ENCODE data around the gene NOTUM. TPM values are rescaled to one million over a fixed set of nuclear protein-coding genes. Genes with fewer than 3 reads are reported as not detected.

Gene NOTUM
- total and polyA plus RNA-seq, 9 of the 15 experiments (the other 6 are each of a cell fraction or from before 2014, with no cell fraction given) = 0.03 to 14.0 (median 4.1) TPM

GRCh38 chr17:81927653-81928543 lies 33.1 kb downstream of the NOTUM start, which contains the start of gene MAFG (continued):
- TF ChIP-seq ZFX (CRISPR knock-in tag; IDR thresholded peaks at IDR 0.05) (peak; percentile 82), RBFOX2 (IDR thresholded peaks at IDR 0.05; ENCODE audit: low read depth, low read length) (peak; percentile 59), HDAC1 (IDR thresholded peaks at IDR 0.05) (peak in 1 of 2 experiments; percentile 59; a peak in 1 of 4 replicates), GABPB2 (CRISPR knock-in tag; conservative IDR thresholded peaks at IDR 0.05) (no peak), MAZ (CRISPR knock-in tag; conservative IDR thresholded peaks at IDR 0.05 in 1 of 2, IDR thresholded peaks at IDR 0.05 in 1 of 2) (peak; percentile 60 to 76; a peak in 3 of 4 replicates), KLF1 (tag; IDR thresholded peaks at IDR 0.05) (peak; percentile 62; the same call in 1 of the 2 replicates), NEUROD1 (IDR thresholded peaks at IDR 0.05; ENCODE audit: borderline replicate concordance, low read depth, low read length, partially characterized antibody) (peak; percentile 40), FOS (IDR thresholded peaks at IDR 0.05; ENCODE audit: extremely low read depth, insufficient read length) (no peak), CREM (IDR thresholded peaks at IDR 0.05; ENCODE audit: low read depth) (peak; percentile 92), BRCA1 (IDR thresholded peaks at IDR 0.05) (no peak), BRCA1 (CRISPR knock-in tag; IDR thresholded peaks at IDR 0.05) (peak; percentile 74; the same call in 1 of the 2 replicates), PKNOX1 (IDR thresholded peaks at IDR 0.05) (no peak), L3MBTL2 (IDR thresholded peaks at IDR 0.05) (peak; percentile 84), TRIM24 (IDR thresholded peaks at IDR 0.05) (peak in 1 of 2 experiments; percentile 91; a peak in 2 of 4 replicates), CTBP1 (IDR thresholded peaks at IDR 0.05; ENCODE audit: borderline replicate concordance) (peak; percentile 92), NFE2 (IDR thresholded peaks at IDR 0.05; ENCODE audit: low read depth) (no peak), ATF7 (IDR thresholded peaks at IDR 0.05) (peak; percentile 80), SUPT5H (IDR thresholded peaks at IDR 0.05) (no peak), FOXM1 (IDR thresholded peaks at IDR 0.05; ENCODE audit: low read depth) (no peak), FOXM1 (CRISPR knock-in tag; IDR thresholded peaks at IDR 0.05; ENCODE audit: low read depth) (peak; percentile 66; the same call in 1 of the 2 replicates), FUS (optimal IDR thresholded peaks at IDR 0.05; ENCODE audit: low read depth, low read length) (peak; percentile 91), HNRNPL (IDR thresholded peaks at IDR 0.05; ENCODE audit: low read depth, low read length) (peak; percentile 81; the same call in 1 of the 2 replicates), ZBTB43 (CRISPR knock-in tag; IDR thresholded peaks at IDR 0.05) (peak; percentile 86; the same call in 1 of the 2 replicates), E2F6 (IDR thresholded peaks at IDR 0.05; ENCODE audit: borderline replicate concordance in 1 of 2, extremely low read depth in 1 of 2, insufficient read depth in 1 of 2, insufficient read length in 1 of 2, low read depth in 1 of 2, low read length in 1 of 2, poor library complexity in 1 of 2, severe bottlenecking in 1 of 2) (peak; percentile 13 to 73)
